ENCODE results near the gene MACROD2.

DNA sequence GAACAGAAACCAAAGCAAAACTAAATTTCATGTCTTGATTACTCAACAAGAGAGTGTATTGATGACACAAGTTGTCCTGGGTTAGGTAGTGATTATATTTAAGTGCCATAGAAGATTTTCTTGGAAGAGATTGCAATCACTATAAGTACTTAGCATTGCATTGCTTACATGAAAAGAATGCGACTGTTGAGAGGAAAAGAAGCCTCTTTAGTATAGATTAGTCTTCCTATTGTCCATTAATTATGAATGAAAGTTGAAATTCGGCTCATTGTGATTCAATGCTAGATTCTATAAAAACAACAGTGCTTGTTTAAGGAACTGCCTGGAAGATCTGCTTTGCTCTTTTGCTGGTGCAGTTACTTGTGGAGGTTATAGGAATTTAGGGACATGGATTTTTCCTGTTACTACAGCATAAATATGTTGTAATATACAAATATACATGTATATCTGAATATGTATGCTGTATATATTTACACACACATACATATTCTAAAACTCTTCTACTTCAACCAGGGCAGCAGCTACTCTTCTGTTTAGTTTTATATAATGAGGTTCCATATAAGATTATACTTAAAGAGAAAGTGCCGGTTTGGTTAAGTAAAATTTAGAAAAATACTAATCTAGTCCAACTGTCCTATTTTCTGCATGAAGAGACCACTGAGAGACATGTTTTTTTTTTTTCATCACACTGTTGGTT, 1781.6 kb downstream of the MACROD2 start:
- TF ChIP-seq EP300 (IDR thresholded peaks at IDR 0.05), result no peak
- TF ChIP-seq, protein P1, sequence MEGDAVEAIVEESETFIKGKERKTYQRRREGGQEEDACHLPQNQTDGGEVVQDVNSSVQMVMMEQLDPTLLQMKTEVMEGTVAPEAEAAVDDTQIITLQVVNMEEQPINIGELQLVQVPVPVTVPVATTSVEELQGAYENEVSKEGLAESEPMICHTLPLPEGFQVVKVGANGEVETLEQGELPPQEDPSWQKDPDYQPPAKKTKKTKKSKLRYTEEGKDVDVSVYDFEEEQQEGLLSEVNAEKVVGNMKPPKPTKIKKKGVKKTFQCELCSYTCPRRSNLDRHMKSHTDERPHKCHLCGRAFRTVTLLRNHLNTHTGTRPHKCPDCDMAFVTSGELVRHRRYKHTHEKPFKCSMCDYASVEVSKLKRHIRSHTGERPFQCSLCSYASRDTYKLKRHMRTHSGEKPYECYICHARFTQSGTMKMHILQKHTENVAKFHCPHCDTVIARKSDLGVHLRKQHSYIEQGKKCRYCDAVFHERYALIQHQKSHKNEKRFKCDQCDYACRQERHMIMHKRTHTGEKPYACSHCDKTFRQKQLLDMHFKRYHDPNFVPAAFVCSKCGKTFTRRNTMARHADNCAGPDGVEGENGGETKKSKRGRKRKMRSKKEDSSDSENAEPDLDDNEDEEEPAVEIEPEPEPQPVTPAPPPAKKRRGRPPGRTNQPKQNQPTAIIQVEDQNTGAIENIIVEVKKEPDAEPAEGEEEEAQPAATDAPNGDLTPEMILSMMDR (IDR thresholded peaks at IDR 0.05), result no peak

Data from ovary (tissue), 3 donors.